ENCODE measurements around the gene DENND2C.
"Not testable (repeated sequence)": the region's sequence is repeated elsewhere in the genome, so short reads cannot be mapped to it uniquely, and the experiment has no call there.

The DENND2C gene

DNA sequence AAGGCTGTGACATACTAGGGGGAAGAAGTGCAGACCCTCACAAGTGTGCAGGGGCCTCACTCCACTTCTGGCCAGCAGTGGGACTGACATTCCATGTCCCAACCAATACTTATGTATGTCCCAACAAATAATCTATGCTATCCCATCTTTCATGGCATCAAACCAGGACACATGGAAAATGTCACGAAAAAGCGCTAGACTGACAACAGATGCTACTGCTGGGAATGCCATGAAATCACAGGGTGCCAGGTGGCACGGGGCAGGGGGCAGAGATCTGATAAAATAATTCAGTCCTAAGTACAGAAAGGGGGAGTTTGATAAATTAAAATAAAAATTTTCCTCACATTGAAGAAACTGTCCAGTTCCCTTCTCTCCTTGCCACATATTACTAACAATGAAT is 60.8 kb downstream of the DENND2C start:
- no peak for DNase-seq (ENCODE audit: low read depth in 2 of 2)

DNA sequence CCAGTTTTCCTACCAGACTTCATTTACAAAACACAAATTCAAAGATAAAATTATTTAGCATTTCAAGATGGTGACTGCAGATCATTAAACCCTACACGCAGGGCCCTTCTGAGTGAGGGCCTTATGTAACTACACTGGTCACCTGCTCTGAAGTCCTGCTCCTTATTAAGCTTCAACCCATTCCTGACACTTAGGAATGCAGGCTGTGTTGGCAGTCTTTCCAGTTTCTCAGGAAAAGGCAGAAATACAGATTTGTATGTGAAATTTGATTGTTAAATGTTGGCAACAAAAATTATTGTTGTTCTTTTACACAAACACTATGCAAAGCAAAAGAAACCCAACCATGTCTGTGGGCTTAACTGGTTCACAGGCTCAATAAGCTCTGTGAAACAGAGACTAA is 62.6 kb downstream of the DENND2C start:
- no peak for DNase-seq (ENCODE audit: low read depth in 2 of 2)

GRCh38 chr1:114597949-114598348 is 71.9 kb downstream of the DENND2C start:
- DNase-seq (ENCODE audit: low read depth in 2 of 2) = no peak

DNA sequence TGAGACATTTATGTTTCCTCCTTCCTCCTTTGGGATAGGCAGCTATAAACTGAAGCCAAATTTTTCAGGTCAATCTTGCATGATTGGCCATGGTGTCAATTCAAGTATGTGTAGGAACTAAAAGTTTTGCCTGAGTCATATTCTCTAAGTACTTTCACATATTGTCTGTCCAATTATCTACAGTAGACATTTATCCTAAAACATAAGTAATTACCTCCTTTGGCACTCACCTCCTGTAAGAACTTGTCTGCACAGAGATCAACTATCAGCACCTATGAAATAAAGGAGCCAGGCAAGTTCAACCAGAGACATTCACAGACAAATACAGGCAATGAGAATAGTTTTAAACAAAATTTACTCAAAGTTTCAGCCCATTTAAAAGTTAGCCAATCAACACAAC is 74.2 kb downstream of the DENND2C start:
- no peak for DNase-seq (ENCODE audit: low read depth in 2 of 2)

- no peak for DNase-seq (ENCODE audit: low read depth in 2 of 2)
These were observed 75.8 kb downstream of the DENND2C start for GRCh38 chr1:114594046-114594445.

- no peak for DNase-seq (ENCODE audit: low read depth in 2 of 2)
These were observed 80.7 kb downstream of the DENND2C start for GRCh38 chr1:114589122-114589521.

GRCh38 chr1:114588196-114588689 is 81.6 kb downstream of the DENND2C start:
- no peak for DNase-seq (ENCODE audit: low read depth in 2 of 2)

GRCh38 chr1:114587203-114587991 is 82.5 kb downstream of the DENND2C start:
- DNase-seq (ENCODE audit: low read depth in 2 of 2) = no peak

DNA sequence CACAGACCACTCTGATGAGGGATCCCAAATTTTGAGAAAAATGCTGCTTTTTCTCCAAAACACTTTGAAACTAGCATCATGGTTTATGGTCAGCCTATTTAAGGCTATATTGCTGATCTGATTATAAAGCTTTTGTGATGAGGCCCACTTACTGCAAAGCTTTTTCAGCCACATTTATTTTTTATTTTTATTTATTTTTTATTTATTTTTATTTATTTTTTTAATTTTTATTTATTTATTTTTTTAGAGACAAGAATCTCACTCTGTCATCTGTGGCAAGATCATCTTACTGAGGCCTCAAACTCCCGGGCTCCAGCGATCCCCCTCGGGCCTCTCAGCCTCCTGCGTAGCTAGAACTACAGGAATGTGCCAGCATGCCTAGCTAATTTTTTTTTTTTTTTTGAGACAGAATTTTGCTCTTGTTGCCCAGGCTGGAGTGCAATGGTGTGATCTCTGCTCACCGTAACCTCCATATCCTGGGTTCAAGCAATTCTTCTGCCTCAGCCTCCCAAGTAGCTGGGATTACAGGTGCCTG is 83.3 kb downstream of the DENND2C start:
- no peak for DNase-seq (ENCODE audit: low read depth in 2 of 2)

GRCh38 chr1:114585231-114585630 is 84.6 kb downstream of the DENND2C start:
- no peak for DNase-seq (ENCODE audit: low read depth in 2 of 2)

DNA sequence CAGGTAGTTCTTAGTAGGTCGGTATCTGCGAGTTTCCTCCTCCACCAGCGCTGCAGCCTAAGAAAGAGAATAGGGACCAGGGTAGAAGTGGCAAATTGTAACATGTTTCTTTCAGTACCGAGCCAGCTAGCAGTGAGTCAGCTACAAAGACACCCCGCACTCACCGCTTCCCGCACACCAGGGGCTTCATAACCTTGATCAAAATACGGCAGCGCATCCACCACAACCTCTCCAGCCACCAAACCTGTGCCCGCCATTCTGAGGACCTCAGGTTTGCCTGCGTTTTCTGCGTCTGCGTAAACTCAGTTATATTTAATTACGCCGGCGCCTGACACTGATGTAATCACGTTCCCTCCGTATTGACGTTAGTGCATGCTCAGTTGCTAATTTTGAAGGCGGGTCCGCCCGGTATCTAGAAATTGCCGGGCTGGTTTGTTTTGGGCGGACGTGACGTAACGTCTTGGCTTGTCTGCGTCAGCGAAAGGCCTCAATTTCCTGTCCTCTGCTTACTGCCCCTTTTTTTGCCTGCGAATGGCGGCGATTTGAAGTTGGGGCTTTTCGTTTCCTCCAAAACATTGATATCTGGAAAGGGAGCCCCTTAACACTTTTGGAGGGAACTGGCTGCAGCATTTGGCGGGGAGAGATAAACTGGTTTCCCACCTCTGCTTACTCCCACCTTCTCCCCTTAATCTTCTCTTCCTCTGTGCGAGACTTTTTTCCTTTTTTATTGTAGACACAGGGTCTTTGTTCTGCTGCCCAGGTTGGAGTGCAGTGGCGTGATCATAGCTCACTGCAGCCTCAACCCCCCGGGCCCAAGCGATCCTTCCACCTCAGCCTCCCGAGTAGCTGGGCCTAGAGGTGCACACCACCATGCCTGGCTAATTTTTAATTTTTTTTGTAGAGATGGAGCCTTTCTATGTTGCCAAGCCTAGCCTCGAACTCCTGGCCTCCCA is 88.2 kb downstream of the DENND2C start, which contains the start of gene BCAS2:
Gene BCAS2 (minus strand): TSS at position 281 of the 953 bp plus-strand sequence. CDS start 24 bp downstream, at position 257.
- DNase-seq (ENCODE audit: low read depth in 2 of 2) = peak; percentile 85 to 90

DNA sequence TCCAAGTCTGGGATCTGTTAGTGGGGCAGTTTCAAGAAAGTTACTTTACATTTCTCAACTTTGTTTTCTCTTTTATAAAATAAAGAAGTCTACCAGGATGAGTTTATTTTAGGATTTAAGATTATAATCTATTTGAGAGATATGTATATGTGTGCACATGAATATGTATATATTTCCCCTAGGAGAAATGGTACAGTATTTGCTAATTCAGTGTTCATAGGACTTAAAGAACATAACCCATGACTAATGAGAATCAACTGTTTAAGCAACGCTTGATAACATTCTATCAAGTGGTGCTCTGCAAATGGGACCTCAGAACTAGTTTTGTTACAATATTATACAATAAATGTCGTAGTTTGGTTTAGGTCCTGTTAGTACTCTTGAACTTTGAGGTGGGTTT is 95.5 kb downstream of the DENND2C start:
- no peak for DNase-seq (ENCODE audit: low read depth in 2 of 2)

DNA sequence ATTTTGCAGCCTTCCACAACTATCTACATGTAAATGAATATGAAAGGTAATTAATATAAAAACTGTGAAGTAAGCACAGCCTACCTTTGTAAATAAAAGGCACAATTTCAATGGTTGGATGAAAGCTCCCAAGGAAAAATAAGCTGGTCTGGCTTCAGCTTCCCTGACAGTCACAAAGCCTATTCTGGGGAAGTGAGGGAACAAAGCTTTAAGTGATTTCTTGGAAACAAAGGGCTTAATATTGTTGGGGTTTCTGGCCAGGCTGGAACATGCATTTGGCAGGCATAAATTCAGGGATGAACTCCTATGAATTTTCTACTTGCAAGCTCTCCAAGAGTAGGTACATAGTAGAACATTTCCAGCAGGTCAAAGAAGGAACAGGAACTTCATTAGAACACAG is 105.7 kb downstream of the DENND2C start:
- DNase-seq (ENCODE audit: low read depth in 2 of 2) = no peak

GRCh38 chr1:114562978-114563510 is 106.8 kb downstream of the DENND2C start:
- DNase-seq (ENCODE audit: low read depth in 2 of 2) = not testable (repeated sequence)

- DNase-seq (ENCODE audit: low read depth in 2 of 2) = no peak
These were observed 108.5 kb downstream of the DENND2C start for GRCh38 chr1:114561333-114561732.

DNA sequence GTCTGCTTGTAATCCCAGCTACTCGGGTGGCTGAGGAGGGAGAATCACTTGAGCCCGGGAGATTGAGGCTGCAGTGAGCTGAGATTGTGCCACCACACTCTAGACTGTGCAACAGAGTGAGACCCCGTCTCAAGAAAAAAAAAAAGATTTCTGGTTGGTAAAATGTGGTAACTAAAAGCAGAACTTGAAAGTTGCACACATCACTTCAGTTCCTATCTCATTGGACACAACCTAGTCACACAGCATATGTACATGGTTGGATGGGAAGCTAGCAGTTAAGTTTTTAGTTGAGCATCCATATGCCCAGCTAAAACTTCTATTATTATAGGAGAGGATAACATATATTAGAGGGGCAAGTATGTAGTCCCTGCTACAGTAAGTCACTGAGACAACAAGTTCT is 110.5 kb downstream of the DENND2C start:
- DNase-seq (ENCODE audit: low read depth in 2 of 2) = no peak

DNA sequence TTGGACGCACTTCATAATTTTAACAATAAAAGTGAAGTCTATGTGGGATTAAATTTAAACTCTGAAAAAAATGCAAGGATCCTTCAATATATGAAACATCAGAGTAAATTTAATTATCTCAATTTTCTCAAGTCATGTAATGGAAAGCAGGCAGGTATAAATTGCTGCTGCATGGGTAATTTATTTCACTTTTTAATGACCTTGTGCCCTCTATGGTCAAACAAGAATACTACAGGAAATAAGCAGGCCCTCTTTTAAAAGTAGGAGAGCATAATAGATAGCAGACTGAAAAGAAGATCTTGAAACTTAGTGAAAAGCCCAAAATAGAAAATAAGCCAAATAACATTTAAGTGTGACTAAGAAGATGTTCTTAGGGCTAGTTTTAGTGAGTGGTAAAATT is 111.3 kb downstream of the DENND2C start:
- no peak for DNase-seq (ENCODE audit: low read depth in 2 of 2)

- no peak for DNase-seq (ENCODE audit: low read depth in 2 of 2)
These were observed 115.3 kb downstream of the DENND2C start for GRCh38 chr1:114554577-114554976.

DNA sequence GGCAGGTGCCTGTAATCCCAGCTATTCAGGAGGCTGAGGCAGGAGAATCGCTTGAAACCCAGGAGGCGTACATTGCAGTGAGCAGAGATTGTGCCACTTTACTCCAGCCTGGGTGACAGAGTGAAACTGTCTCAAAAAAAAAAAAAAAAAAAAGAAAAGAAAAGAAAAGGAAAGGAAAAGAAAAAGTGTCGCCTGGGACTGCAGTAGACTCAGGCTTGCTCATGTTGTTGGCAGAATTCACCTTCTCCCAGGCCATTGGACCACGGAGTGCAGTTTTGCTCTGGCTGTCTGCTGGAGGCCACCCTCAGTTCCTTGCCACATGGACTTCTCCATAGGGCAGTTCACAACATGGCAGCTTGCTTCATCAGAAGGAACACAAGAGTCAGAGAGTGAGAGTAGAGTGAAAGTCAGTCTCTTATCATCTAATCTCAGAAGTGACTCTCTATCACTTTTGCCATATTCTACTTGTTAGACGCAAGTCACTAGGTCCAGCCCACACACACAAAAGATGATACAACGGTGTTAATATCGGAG is 117.7 kb downstream of the DENND2C start:
- DNase-seq (ENCODE audit: low read depth in 2 of 2) = no peak

DNA sequence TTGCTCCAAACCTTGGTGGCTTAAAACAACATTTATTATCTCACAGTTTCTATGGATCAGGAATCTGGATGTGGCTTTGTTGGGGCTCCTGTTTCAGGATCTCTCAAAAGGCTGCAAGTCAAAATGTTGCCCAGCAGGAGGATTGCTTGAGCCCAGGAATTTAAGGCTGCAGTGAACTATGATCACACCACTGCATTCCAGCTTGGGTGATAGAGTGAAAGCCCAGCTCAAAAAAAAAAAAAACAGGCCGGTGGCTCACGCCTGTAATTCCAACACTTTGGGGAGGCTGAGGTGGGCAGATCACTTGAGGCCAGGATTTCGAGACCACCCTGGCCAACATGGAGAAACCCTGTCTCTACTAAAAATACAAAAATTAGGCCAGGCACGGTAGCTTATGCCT is 118.4 kb downstream of the DENND2C start:
- no peak for DNase-seq (ENCODE audit: low read depth in 2 of 2)

GRCh38 chr1:114550336-114550735 is 119.5 kb downstream of the DENND2C start:
- no peak for DNase-seq (ENCODE audit: low read depth in 2 of 2)

DNA sequence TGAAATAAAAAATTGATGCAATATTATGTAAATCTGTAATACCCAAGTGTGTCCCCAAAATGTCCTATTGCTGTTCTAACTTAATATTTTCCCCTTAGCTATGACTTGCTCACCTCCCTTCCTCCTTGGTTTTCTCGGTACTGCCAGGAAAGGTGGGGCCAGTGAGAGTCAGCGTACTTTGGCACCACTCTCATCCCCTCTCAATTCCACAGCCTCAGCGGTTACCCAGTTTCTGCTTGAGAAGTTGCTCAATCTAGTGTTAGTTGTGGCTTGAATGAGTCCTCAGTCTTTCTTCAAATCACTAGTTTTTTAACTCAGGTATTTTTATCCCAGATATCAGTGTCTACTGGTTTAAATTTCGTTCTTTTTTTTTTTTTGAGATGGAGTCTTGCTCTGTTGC is 120.7 kb downstream of the DENND2C start:
- no peak for DNase-seq (ENCODE audit: low read depth in 2 of 2)
